ENCODE data around the gene ATP13A5.

Gene ATP13A5

GRCh38 chr3:193345431-193345830, 33.1 kb downstream of the ATP13A5 start:
- DNase-seq (ENCODE audit: low read depth): no peak

- DNase-seq (ENCODE audit: low read depth): no peak
These were observed 34.1 kb downstream of the ATP13A5 start for GRCh38 chr3:193344486-193344885.

GRCh38 chr3:193343726-193344222, 34.8 kb downstream of the ATP13A5 start:
- no peak for DNase-seq (ENCODE audit: low read depth)

- DNase-seq (ENCODE audit: low read depth): no peak
These were observed 36.0 kb downstream of the ATP13A5 start for GRCh38 chr3:193342551-193342950.

GRCh38 chr3:193335031-193335430, 43.5 kb downstream of the ATP13A5 start:
- no peak for DNase-seq (ENCODE audit: low read depth)

- no peak for DNase-seq (ENCODE audit: low read depth)
These were observed 45.3 kb downstream of the ATP13A5 start for GRCh38 chr3:193333229-193333628.

- DNase-seq (ENCODE audit: low read depth): no peak
These were observed 47.9 kb downstream of the ATP13A5 start for GRCh38 chr3:193330555-193331204.

GRCh38 chr3:193317682-193318300, 60.8 kb downstream of the ATP13A5 start:
- DNase-seq (ENCODE audit: low read depth): no peak

GRCh38 chr3:193314161-193314560, 64.4 kb downstream of the ATP13A5 start:
- no peak for DNase-seq (ENCODE audit: low read depth)

- no peak for DNase-seq (ENCODE audit: low read depth)
These were observed 65.2 kb downstream of the ATP13A5 start for GRCh38 chr3:193313061-193313958.

- DNase-seq (ENCODE audit: low read depth): no peak
These were observed 67.4 kb downstream of the ATP13A5 start for GRCh38 chr3:193310914-193311723.

- no peak for DNase-seq (ENCODE audit: low read depth)
These were observed 73.2 kb downstream of the ATP13A5 start for GRCh38 chr3:193305356-193305755.

GRCh38 chr3:193301433-193301832, 77.1 kb downstream of the ATP13A5 start:
- no peak for DNase-seq (ENCODE audit: low read depth)

- no peak for DNase-seq (ENCODE audit: low read depth)
These were observed 81.1 kb downstream of the ATP13A5 start for GRCh38 chr3:193297421-193297820.

GRCh38 chr3:193295985-193296384, 82.6 kb downstream of the ATP13A5 start:
- DNase-seq (ENCODE audit: low read depth): no peak

- no peak for DNase-seq (ENCODE audit: low read depth)
These were observed 86.2 kb downstream of the ATP13A5 start for GRCh38 chr3:193292386-193292785.

- DNase-seq (ENCODE audit: low read depth): no peak
These were observed 107.3 kb downstream of the ATP13A5 start for GRCh38 chr3:193271101-193271840.

GRCh38 chr3:193270451-193270850, 108.1 kb downstream of the ATP13A5 start:
- DNase-seq (ENCODE audit: low read depth): no peak

- no peak for DNase-seq (ENCODE audit: low read depth)
These were observed 109.1 kb downstream of the ATP13A5 start for GRCh38 chr3:193269343-193270028.

GRCh38 chr3:193262707-193263106, 115.8 kb downstream of the ATP13A5 start:
- no peak for DNase-seq (ENCODE audit: low read depth)

- DNase-seq (ENCODE audit: low read depth): no peak
These were observed 116.6 kb downstream of the ATP13A5 start for GRCh38 chr3:193261970-193262369.

Data from T-helper 22 cell (primary cell).